Measurements from ENCODE around the gene TXNRD2. TPM values are rescaled to one million over a fixed set of nuclear protein-coding genes. Genes with fewer than 3 reads are reported as not detected.

Gene TXNRD2
- total and polyA plus RNA-seq, 2 donors (not counting 1 experiment from before 2014, with no cell fraction given) = 24.8 to 36.2 TPM

GRCh38 chr22:19903031-19903430 is 38.6 kb downstream of the TXNRD2 start:
- no peak for ATAC-seq (ENCODE audit: low read depth)

GRCh38 chr22:19902245-19902715 is 39.3 kb downstream of the TXNRD2 start:
- Histone ChIP-seq H4K20me1 (ENCODE audit: control insufficient read depth, insufficient read depth, low read length, poor library complexity, severe bottlenecking) (no peaks in the 10 kb centered on the region), H3K4me2 (replicated peaks; ENCODE audit: low read depth, low read length, poor library complexity, severe bottlenecking) (no peak overlapping the region), H3K79me2 (ENCODE audit: control insufficient read depth, insufficient read depth, low read length) (no peaks in the 10 kb centered on the region), H3K9ac (ENCODE audit: low read length) (no peak overlapping the region), H3K36me3 (replicated peaks in 1 of 2; ENCODE audit: control extremely low read depth in 1 of 2, control insufficient read depth in 1 of 2, extremely low read depth in 1 of 2, insufficient read depth in 2 of 2, low read length in 1 of 2) (peaks cover 0 to 2% of the 10 kb centered on the region in 2 experiments), H3K9me3 (ENCODE audit: control extremely low read depth in 1 of 3, control insufficient read depth in 2 of 3, insufficient read depth in 1 of 3, low read length in 2 of 3) (no peaks in the 10 kb centered on the region), H3K27me3 (replicated peaks in 1 of 4; ENCODE audit: control extremely low read depth in 1 of 4, control insufficient read depth in 3 of 4, insufficient read depth in 4 of 4, low read length in 3 of 4) (no peaks in the 10 kb centered on the region), H3K27ac (ENCODE audit: low read length in 2 of 2) (no peak overlapping the region), H3K4me1 (ENCODE audit: control insufficient read depth in 2 of 2, insufficient read depth in 2 of 2, low read length in 2 of 2) (no peaks in the 10 kb centered on the region), H3K4me3 (ENCODE audit: control extremely low read depth in 1 of 5, extremely low read depth in 1 of 5, insufficient read depth in 1 of 5, low read depth in 2 of 5, low read length in 4 of 5) (no peak overlapping the region), H2AFZ (ENCODE audit: insufficient read depth, low read depth, low read length, poor library complexity, severe bottlenecking) (no peak overlapping the region)
- 39% methylated on average over 7 of the region's 7 CpGs for WGBS (ENCODE audit: insufficient coverage)
- no peak for DNase-seq
- intact Hi-C loops (cut with micrococcal nuclease) = no loop called here
- POLR2A ChIA-PET = no interaction called here
- CTCF ChIA-PET = interaction anchor here (0.6 to 2.1 kb wide), 3 partner anchors 11 to 172 kb away, joined by 3 to 6 read pairs (median 4); no protein-coding TSS in a partner anchor
- TF ChIP-seq CTCF (IDR thresholded peaks at IDR 0.05) (no peak), EZH2 (IDR thresholded peaks at IDR 0.05; ENCODE audit: borderline replicate concordance, insufficient read depth, low read depth, low read length, poor library complexity, severe bottlenecking) (no peak)
- H3K27ac Mint-ChIP-seq = no peak overlapping the region
- no peaks in the 10 kb centered on the region for H3K9me3 Mint-ChIP-seq (ENCODE audit: insufficient read depth)
- H3K4me3 Mint-ChIP-seq = no peak overlapping the region
- no peaks in the 10 kb centered on the region for H3K4me1 Mint-ChIP-seq
- H3K27me3 Mint-ChIP-seq = no peaks in the 10 kb centered on the region
- no peak for ATAC-seq (ENCODE audit: low read depth)

More at GRCh38 chr22:19903031-19903430, 38.6 kb downstream of the TXNRD2 start:
- DNase-seq = no peak
- H3K4me3 Mint-ChIP-seq = no peak overlapping the region
- Histone ChIP-seq H4K20me1 (ENCODE audit: control insufficient read depth, insufficient read depth, low read length, poor library complexity, severe bottlenecking) (no peaks in the 10 kb centered on the region), H3K4me2 (replicated peaks; ENCODE audit: low read depth, low read length, poor library complexity, severe bottlenecking) (no peak overlapping the region), H3K4me1 (ENCODE audit: control insufficient read depth in 2 of 2, insufficient read depth in 2 of 2, low read length in 2 of 2) (no peaks in the 10 kb centered on the region), H3K27me3 (replicated peaks in 1 of 4; ENCODE audit: control extremely low read depth in 1 of 4, control insufficient read depth in 3 of 4, insufficient read depth in 4 of 4, low read length in 3 of 4) (no peaks in the 10 kb centered on the region), H3K9ac (ENCODE audit: low read length) (no peak overlapping the region), H3K36me3 (replicated peaks in 1 of 2; ENCODE audit: control extremely low read depth in 1 of 2, control insufficient read depth in 1 of 2, extremely low read depth in 1 of 2, insufficient read depth in 2 of 2, low read length in 1 of 2) (peaks cover 0 to 2% of the 10 kb centered on the region in 2 experiments), H3K4me3 (ENCODE audit: control extremely low read depth in 1 of 5, extremely low read depth in 1 of 5, insufficient read depth in 1 of 5, low read depth in 2 of 5, low read length in 4 of 5) (no peak overlapping the region), H2AFZ (ENCODE audit: insufficient read depth, low read depth, low read length, poor library complexity, severe bottlenecking) (no peak overlapping the region), H3K9me3 (ENCODE audit: control extremely low read depth in 1 of 3, control insufficient read depth in 2 of 3, insufficient read depth in 1 of 3, low read length in 2 of 3) (no peaks in the 10 kb centered on the region), H3K79me2 (ENCODE audit: control insufficient read depth, insufficient read depth, low read length) (no peaks in the 10 kb centered on the region), H3K27ac (ENCODE audit: low read length in 2 of 2) (no peak overlapping the region)
- intact Hi-C loops (cut with micrococcal nuclease) = no loop called here
- H3K4me1 Mint-ChIP-seq = no peaks in the 10 kb centered on the region
- no peaks in the 10 kb centered on the region for H3K9me3 Mint-ChIP-seq (ENCODE audit: insufficient read depth)
- ChIA-PET CTCF (interaction anchor here (0.6 to 2.3 kb wide), 5 partner anchors 10 to 172 kb away, joined by 3 to 10 read pairs (median 4); no protein-coding TSS in a partner anchor), POLR2A (no interaction called here)
- no peaks in the 10 kb centered on the region for H3K27me3 Mint-ChIP-seq
- TF ChIP-seq CTCF (IDR thresholded peaks at IDR 0.05) (no peak), EZH2 (IDR thresholded peaks at IDR 0.05; ENCODE audit: borderline replicate concordance, insufficient read depth, low read depth, low read length, poor library complexity, severe bottlenecking) (no peak)
- over 99% methylated on average over 9 of the region's 9 CpGs for WGBS (ENCODE audit: insufficient coverage)
- H3K27ac Mint-ChIP-seq = no peak overlapping the region
